ENCODE measurements around the gene FBXL19.

Gene FBXL19

DNA sequence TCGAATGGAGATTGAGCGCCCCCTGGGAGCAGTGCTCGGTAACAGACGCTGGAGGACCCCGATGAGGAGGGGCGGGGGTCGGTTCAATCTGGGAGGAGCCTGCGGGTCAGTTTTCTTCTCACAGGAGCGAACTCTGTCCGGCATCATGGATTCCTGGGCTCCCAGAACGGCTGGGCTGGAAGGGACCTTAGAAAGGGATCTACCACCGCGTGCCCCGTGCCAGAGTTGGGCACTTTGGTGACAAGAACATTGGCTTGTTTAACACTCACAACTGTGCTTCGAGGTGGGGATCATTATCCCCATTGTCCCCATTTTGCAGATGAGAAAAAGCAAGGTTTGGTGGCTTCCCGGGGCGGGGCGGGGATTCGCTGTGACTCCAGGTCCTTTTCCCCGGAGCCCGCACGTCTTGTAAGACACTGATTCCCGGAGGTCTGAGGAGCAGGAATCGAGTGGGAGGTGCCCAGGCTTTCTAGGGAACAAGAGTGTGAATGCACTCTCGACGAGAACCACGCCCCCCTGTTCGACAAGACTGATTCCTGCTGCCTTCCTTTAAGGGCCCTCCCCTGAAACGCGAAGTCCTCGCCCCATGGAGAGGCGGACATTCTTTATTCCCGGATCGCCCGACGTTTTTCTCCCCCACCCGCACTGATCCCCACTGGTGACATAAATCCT is 1.5 kb upstream of the FBXL19 start:
- H3K27me3 ChIP-seq (ENCODE audit: insufficient read depth, low read length): no peaks in the 10 kb centered on the region
- H3K4me3 ChIP-seq (ENCODE audit: low read length): peak overlapping the region; percentile 62
- H3K9me3 ChIP-seq (ENCODE audit: low read length): no peaks in the 10 kb centered on the region
- peak overlapping the region; percentile 31 for H2AFZ ChIP-seq (ENCODE audit: low read depth, low read length)
- H3K4me1 ChIP-seq (ENCODE audit: insufficient read depth, low read length): peaks cover 18% of the 10 kb centered on the region
- peaks cover 8% of the 10 kb centered on the region for H3K36me3 ChIP-seq (ENCODE audit: insufficient read depth, low read length)

GRCh38 chr16:30922420-30922959 is 882 bp upstream of the FBXL19 start:
- H3K4me3 ChIP-seq (ENCODE audit: low read length): peak overlapping the region; percentile 62
- H3K9me3 ChIP-seq (ENCODE audit: low read length): no peaks in the 10 kb centered on the region
- H3K27me3 ChIP-seq (ENCODE audit: insufficient read depth, low read length): no peaks in the 10 kb centered on the region
- H3K36me3 ChIP-seq (ENCODE audit: insufficient read depth, low read length): peaks cover 14% of the 10 kb centered on the region
- peaks cover 18% of the 10 kb centered on the region for H3K4me1 ChIP-seq (ENCODE audit: insufficient read depth, low read length)
- peak overlapping the region; percentile 31 for H2AFZ ChIP-seq (ENCODE audit: low read depth, low read length)

DNA sequence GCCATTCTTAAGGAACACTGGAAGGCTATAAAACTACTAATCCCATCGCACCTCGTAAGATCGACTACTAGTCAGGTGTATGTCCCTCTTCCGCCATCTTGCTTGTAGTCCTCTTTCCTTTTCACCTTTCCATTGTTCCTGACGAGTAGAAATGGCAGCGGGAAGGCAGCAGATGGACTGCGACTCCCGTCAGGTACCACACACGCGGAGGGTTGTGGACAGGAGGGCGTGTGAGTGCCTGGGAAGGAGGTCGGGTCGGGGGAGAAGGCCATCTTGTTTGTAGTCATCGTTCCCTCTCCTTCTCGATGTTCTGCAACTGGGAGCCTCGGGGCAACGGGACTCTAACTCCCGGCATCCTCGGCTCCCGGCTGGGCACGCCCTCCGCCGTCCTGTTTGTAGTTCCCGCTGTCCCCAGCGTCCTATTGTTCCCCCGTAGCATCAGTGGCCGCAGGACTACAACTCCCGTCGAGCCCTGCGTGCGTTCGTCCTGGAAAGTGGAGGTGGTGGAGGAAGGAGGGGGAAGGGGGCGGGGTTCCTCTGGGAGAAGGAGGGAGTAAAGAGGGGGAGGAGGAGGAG is 324 bp upstream of the FBXL19 start:
- H3K27me3 ChIP-seq (ENCODE audit: insufficient read depth, low read length): no peaks in the 10 kb centered on the region
- H2AFZ ChIP-seq (ENCODE audit: low read depth, low read length): no peak overlapping the region
- H3K4me1 ChIP-seq (ENCODE audit: insufficient read depth, low read length): peaks cover 18% of the 10 kb centered on the region
- peak overlapping the region; percentile 56 for H3K4me3 ChIP-seq (ENCODE audit: low read length)
- H3K36me3 ChIP-seq (ENCODE audit: insufficient read depth, low read length): peaks cover 15% of the 10 kb centered on the region
- H3K9me3 ChIP-seq (ENCODE audit: low read length): no peaks in the 10 kb centered on the region

DNA sequence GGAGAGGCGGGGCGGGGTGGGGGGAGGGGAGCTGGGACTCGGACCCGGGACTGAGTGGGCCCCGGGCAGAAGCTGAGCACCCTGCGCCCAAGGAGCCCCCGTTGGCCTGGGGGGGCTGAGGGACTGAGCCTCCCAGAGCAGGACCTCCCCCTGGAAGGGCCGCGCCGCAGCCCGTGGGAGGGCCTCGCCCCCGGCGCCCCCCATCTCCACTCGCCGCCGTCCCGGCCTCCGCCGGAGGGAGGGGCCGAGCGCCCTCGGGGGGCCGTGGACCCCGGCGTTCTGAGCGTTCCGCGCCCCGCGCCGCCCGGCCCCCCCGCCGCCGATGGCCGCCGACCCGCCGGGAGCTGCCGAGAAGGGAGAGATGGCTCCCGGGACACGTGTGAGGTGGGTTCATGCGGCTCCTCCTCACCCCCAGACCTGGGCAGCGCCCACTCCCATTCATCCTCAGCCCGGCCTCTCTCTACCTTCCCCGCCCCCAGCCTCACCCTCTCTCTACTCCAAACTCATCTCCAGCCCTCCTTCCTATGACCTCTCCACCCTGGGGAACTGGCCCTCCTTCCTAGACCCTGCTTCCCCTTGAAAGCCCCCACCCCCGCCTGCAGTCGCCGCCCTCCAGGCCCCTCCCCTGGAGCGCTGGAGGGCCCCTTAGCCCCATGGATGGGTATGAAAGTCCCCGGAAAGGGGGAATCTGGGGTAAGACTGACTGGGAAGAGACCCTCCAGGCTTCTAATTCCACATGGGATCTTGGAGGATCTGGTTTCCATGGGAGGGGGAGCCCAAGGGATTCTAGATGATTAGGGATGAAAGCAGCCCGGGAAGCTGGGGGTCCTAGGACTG is 922 bp downstream of the FBXL19 start:
- H3K4me1 ChIP-seq (ENCODE audit: insufficient read depth, low read length): peaks cover 18% of the 10 kb centered on the region
- H3K9me3 ChIP-seq (ENCODE audit: low read length): no peaks in the 10 kb centered on the region
- H3K4me3 ChIP-seq (ENCODE audit: low read length): peak overlapping the region; percentile 56
- no peak overlapping the region for H2AFZ ChIP-seq (ENCODE audit: low read depth, low read length)
- no peaks in the 10 kb centered on the region for H3K27me3 ChIP-seq (ENCODE audit: insufficient read depth, low read length)
- H3K36me3 ChIP-seq (ENCODE audit: insufficient read depth, low read length): peaks cover 26% of the 10 kb centered on the region

DNA sequence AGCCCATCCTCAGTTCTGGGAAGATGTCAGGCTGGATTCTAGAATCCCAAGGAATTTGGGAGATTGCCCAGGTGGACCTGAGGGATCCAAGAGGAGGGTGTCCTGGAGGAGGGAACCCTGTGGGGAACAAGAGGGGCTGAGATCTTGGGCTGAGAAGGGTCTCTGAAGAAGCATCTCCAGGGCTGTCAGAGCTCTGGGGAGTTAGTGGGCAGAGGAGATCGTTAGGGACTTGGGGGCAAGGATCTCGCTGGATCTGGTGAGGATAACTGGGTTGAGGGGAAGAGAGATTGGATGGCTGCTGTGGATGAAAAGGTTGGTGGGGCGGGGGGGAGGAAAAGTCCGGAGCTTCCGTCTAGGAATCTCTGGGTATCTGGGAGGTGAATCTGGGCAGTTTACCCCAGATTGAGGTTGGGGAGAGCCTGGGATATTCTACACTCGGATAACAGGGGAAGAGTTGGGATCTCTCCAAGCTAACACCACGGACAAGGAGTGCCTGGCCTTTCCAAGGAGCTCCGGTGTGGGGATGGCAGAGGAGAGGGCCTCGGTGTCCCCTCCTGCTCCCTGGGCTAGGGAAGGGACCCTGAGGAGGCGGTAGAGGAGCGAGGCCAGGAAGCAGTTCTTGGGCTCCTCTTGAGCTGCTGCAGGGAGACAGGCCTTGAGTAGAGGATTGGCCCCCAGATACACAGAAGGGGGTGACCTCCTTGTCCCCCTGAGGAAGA is 1.7 kb downstream of the FBXL19 start:
- Histone ChIP-seq H2AFZ (ENCODE audit: low read depth, low read length) (no peak overlapping the region), H3K36me3 (ENCODE audit: insufficient read depth, low read length) (peaks cover 30% of the 10 kb centered on the region), H3K4me3 (ENCODE audit: low read length) (peak overlapping the region; percentile 56), H3K9me3 (ENCODE audit: low read length) (no peaks in the 10 kb centered on the region), H3K27me3 (ENCODE audit: insufficient read depth, low read length) (no peaks in the 10 kb centered on the region), H3K4me1 (ENCODE audit: insufficient read depth, low read length) (peaks cover 18% of the 10 kb centered on the region)

- H3K9me3 ChIP-seq (ENCODE audit: low read length): no peaks in the 10 kb centered on the region
- peaks cover 18% of the 10 kb centered on the region for H3K4me1 ChIP-seq (ENCODE audit: insufficient read depth, low read length)
- no peaks in the 10 kb centered on the region for H3K27me3 ChIP-seq (ENCODE audit: insufficient read depth, low read length)
- H2AFZ ChIP-seq (ENCODE audit: low read depth, low read length): no peak overlapping the region
- no peak overlapping the region for H3K4me3 ChIP-seq (ENCODE audit: low read length)
- peaks cover 35% of the 10 kb centered on the region for H3K36me3 ChIP-seq (ENCODE audit: insufficient read depth, low read length)
These were observed 2.2 kb downstream of the FBXL19 start for GRCh38 chr16:30925632-30925987.

GRCh38 chr16:30925995-30926811 is 2.8 kb downstream of the FBXL19 start:
- no peak overlapping the region for H2AFZ ChIP-seq (ENCODE audit: low read depth, low read length)
- no peaks in the 10 kb centered on the region for H3K9me3 ChIP-seq (ENCODE audit: low read length)
- H3K4me3 ChIP-seq (ENCODE audit: low read length): no peak overlapping the region
- H3K4me1 ChIP-seq (ENCODE audit: insufficient read depth, low read length): peaks cover 18% of the 10 kb centered on the region
- H3K27me3 ChIP-seq (ENCODE audit: insufficient read depth, low read length): no peaks in the 10 kb centered on the region
- H3K36me3 ChIP-seq (ENCODE audit: insufficient read depth, low read length): peaks cover 41% of the 10 kb centered on the region

GRCh38 chr16:30926937-30927788 is 3.8 kb downstream of the FBXL19 start:
- Histone ChIP-seq H2AFZ (ENCODE audit: low read depth, low read length) (no peak overlapping the region), H3K9me3 (ENCODE audit: low read length) (no peaks in the 10 kb centered on the region), H3K4me1 (ENCODE audit: insufficient read depth, low read length) (peaks cover 18% of the 10 kb centered on the region), H3K36me3 (ENCODE audit: insufficient read depth, low read length) (peaks cover 49% of the 10 kb centered on the region), H3K4me3 (ENCODE audit: low read length) (no peak overlapping the region), H3K27me3 (ENCODE audit: insufficient read depth, low read length) (no peaks in the 10 kb centered on the region)

GRCh38 chr16:30927789-30928378 is 4.5 kb downstream of the FBXL19 start:
- H3K27me3 ChIP-seq (ENCODE audit: insufficient read depth, low read length): no peaks in the 10 kb centered on the region
- no peak overlapping the region for H3K4me3 ChIP-seq (ENCODE audit: low read length)
- no peaks in the 10 kb centered on the region for H3K9me3 ChIP-seq (ENCODE audit: low read length)
- peaks cover 54% of the 10 kb centered on the region for H3K36me3 ChIP-seq (ENCODE audit: insufficient read depth, low read length)
- no peak overlapping the region for H2AFZ ChIP-seq (ENCODE audit: low read depth, low read length)
- H3K4me1 ChIP-seq (ENCODE audit: insufficient read depth, low read length): peaks cover 18% of the 10 kb centered on the region

DNA sequence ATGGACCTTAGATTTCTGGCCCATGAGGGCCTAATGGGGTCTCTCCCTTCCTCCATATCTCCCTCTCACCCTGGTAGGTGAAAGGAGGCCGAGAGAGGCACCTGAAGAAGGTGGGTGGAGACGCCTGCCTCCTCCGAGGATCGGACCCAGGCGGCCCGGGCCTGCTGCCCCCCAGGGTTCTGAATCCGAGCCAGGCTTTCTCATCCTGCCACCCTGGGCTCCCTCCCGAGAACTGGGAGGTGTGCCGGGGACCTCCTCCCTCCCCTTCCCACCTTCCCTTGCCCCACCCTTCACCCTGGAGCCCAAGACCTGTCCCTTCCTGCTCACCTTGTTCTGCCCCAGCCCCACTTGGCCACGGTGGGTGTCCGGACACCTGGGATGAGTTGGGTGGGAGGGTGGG is 5.0 kb downstream of the FBXL19 start:
- H3K36me3 ChIP-seq (ENCODE audit: insufficient read depth, low read length): peaks cover 54% of the 10 kb centered on the region
- no peak overlapping the region for H3K4me3 ChIP-seq (ENCODE audit: low read length)
- H2AFZ ChIP-seq (ENCODE audit: low read depth, low read length): no peak overlapping the region
- no peaks in the 10 kb centered on the region for H3K27me3 ChIP-seq (ENCODE audit: insufficient read depth, low read length)
- peaks cover 18% of the 10 kb centered on the region for H3K4me1 ChIP-seq (ENCODE audit: insufficient read depth, low read length)
- no peaks in the 10 kb centered on the region for H3K9me3 ChIP-seq (ENCODE audit: low read length)

DNA sequence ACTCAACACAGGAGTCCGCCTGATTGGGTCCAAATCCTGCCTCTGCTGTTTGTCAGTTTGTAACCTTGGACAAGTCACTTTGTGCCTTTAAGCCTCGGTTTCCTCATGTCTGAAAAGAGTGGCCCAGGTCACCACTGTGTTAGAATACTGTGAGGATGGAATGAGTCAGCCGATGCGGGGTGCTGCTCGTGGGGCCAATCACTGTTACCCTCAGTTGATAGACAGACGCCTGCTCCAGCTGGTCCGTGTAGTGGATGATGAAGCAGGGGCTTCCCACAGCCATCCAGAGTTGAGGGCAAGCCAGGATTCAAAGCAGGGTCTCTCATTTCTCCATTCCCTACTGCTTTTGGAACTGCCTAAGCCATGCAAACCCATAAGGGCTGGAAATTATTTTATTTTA is 5.8 kb downstream of the FBXL19 start:
- no peak overlapping the region for H3K4me3 ChIP-seq (ENCODE audit: low read length)
- H2AFZ ChIP-seq (ENCODE audit: low read depth, low read length): no peak overlapping the region
- H3K27me3 ChIP-seq (ENCODE audit: insufficient read depth, low read length): no peaks in the 10 kb centered on the region
- peaks cover 57% of the 10 kb centered on the region for H3K36me3 ChIP-seq (ENCODE audit: insufficient read depth, low read length)
- no peaks in the 10 kb centered on the region for H3K9me3 ChIP-seq (ENCODE audit: low read length)
- peaks cover 18% of the 10 kb centered on the region for H3K4me1 ChIP-seq (ENCODE audit: insufficient read depth, low read length)

Measured in neuron (in vitro differentiated cells).